Caco-2 (cell line): ENCODE measurements around the gene EIF2S3. TPM values are rescaled to one million over a fixed set of nuclear protein-coding genes. Genes with fewer than 3 reads are reported as not detected.

Source experiments
- BruUV-seq: library from RNA; stranded (reverse); fragments of 400-500 nt; replicated peaks from 2 replicates; lab custom pipeline; 2021; lab: Mats Ljungman, UMichigan
- CTCF ChIA-PET: fragments of 300-600 bp; sonication (Branson Sonifier 250); formaldehyde crosslinking; loops from one replicate; lab custom pipeline; 2022; ENCODE audit warnings: antibody characterized with exemption; lab: Charles Lee
- POLR2A ChIA-PET: fragments of 300-600 bp; sonication (Branson Sonifier 250); formaldehyde crosslinking; loops from one replicate; lab custom pipeline; 2022; ENCODE audit warnings: antibody characterized with exemption; lab: Charles Lee
- DNase-seq, 2 experiments: peaks; one replicate each; pipeline versions ENCODE4 v3.0.0 to v3.0.0-alpha.2; 2020 to 2022
- H3K27me3 ChIP-seq: replicated peaks from 2 replicates; pipeline ENCODE4 v1.6.0; 2011; ENCODE audit warnings: low read length; ENCODE audit not compliant: control insufficient read depth, insufficient read depth
- H3K36me3 ChIP-seq: 2 replicates; pipeline ENCODE4 v1.5.1; 2011; ENCODE audit warnings: low read length; ENCODE audit not compliant: control insufficient read depth, insufficient read depth
- H3K4me1 ChIP-seq: fragments of 250-450 bp; sonication (Bioruptor Pico); 2 replicates; pipeline ENCODE4 v1.5.1; 2020; ENCODE audit warnings: mild to moderate bottlenecking
- H3K4me3 ChIP-seq: 2 replicates; pipeline ENCODE4 v1.5.1; 2011; ENCODE audit warnings: low read depth, mild to moderate bottlenecking, control low read depth, low read length
- H3K9me3 ChIP-seq: fragments of 250-450 bp; sonication (Bioruptor Pico); 2 replicates; pipeline ENCODE4 v1.5.1; 2020; ENCODE audit warnings: mild to moderate bottlenecking, moderate library complexity
- H3K27ac Mint-ChIP-seq: one replicate; pipeline ENCODE4 v1.8.0; 2022; ENCODE audit warnings: mixed read lengths; ENCODE audit not compliant: unreplicated experiment
- H3K27me3 Mint-ChIP-seq: one replicate; pipeline ENCODE4 v1.8.0; 2022; ENCODE audit warnings: mixed read lengths; ENCODE audit not compliant: insufficient read depth, unreplicated experiment
- H3K36me3 Mint-ChIP-seq: one replicate; pipeline ENCODE4 v1.8.0; 2022; ENCODE audit warnings: mild to moderate bottlenecking, mixed read lengths; ENCODE audit not compliant: insufficient read depth, unreplicated experiment
- H3K4me1 Mint-ChIP-seq: one replicate; pipeline ENCODE4 v1.8.0; 2022; ENCODE audit warnings: low read depth, mixed read lengths; ENCODE audit not compliant: unreplicated experiment
- H3K4me3 Mint-ChIP-seq: one replicate; pipeline ENCODE4 v1.8.0; 2022; ENCODE audit warnings: mild to moderate bottlenecking, moderate library complexity, mixed read lengths; ENCODE audit not compliant: unreplicated experiment
- H3K9me3 Mint-ChIP-seq: one replicate; pipeline ENCODE4 v1.8.0; 2022; ENCODE audit warnings: mixed read lengths; ENCODE audit not compliant: unreplicated experiment
- intact Hi-C: fragments of 100-400 bp; cut with micrococcal nuclease; formaldehyde crosslinking; loops from one replicate; pipeline ENCODE4 v1.10.0; 2022; ENCODE audit not compliant: unreplicated experiment
- total RNA-seq: library from RNA; stranded (reverse); gene quantifications from 2 replicates; pipeline ENCODE4 v1.2.3, GENCODE V29; 2022
- TF ChIP-seq, protein P1 (sequence below), 2 experiments: fragments of 200-600 bp in 1 of 2; IDR thresholded peaks; 1 replicate in 1 of 2; 2 replicates in 1 of 2; pipeline versions ENCODE4 v1.5.1 to v1.8.0; 2011 to 2022; ENCODE audit warnings: antibody characterized with exemption in 1 of 2, control low read depth in 1 of 2, inconsistent platforms in 1 of 2, low read depth in 1 of 2, low read length in 1 of 2, mild to moderate bottlenecking in 1 of 2, moderate library complexity in 1 of 2; ENCODE audit not compliant: insufficient read depth in 1 of 2, severe bottlenecking in 1 of 2, unreplicated experiment in 1 of 2

Gene EIF2S3
- total RNA-seq, 1 experiment from 2014 or later = 240 TPM

DNA sequence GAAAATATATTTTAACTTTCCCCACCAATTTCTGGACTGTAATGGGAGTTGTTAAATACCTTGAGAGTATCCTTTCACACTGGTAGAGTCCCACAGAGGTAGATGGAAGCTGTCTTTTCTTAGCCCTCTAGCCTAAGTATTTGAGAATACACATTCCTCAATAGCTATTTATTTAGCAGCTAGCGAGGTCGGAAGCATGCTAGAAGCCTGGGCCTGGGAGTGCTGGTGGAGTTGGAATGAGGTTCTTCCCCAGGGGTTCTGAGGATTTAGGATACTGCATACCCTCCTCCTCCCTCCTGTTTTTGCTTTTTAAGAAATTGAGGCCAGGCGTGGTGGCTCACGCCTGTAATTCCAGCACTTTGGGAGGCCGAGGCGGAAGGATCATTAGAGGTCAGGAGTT is 26.8 kb upstream of the EIF2S3 start:
- H3K4me1 Mint-ChIP-seq = no peaks in the 10 kb centered on the region
- no peaks in the 10 kb centered on the region for H3K27me3 Mint-ChIP-seq
- CTCF ChIA-PET = interaction anchor here (0.6 kb wide), 1 partner anchor 27 kb away, joined by 3 read pairs; the partner anchor contains the start of gene EIF2S3
- Histone ChIP-seq H3K36me3 (no peaks in the 10 kb centered on the region), H3K9me3 (no peaks in the 10 kb centered on the region), H3K27me3 (no peaks in the 10 kb centered on the region), H3K4me1 (no peaks in the 10 kb centered on the region), H3K4me3 (no peak overlapping the region)
- H3K27ac Mint-ChIP-seq = no peak overlapping the region
- TF ChIP-seq, protein P1, sequence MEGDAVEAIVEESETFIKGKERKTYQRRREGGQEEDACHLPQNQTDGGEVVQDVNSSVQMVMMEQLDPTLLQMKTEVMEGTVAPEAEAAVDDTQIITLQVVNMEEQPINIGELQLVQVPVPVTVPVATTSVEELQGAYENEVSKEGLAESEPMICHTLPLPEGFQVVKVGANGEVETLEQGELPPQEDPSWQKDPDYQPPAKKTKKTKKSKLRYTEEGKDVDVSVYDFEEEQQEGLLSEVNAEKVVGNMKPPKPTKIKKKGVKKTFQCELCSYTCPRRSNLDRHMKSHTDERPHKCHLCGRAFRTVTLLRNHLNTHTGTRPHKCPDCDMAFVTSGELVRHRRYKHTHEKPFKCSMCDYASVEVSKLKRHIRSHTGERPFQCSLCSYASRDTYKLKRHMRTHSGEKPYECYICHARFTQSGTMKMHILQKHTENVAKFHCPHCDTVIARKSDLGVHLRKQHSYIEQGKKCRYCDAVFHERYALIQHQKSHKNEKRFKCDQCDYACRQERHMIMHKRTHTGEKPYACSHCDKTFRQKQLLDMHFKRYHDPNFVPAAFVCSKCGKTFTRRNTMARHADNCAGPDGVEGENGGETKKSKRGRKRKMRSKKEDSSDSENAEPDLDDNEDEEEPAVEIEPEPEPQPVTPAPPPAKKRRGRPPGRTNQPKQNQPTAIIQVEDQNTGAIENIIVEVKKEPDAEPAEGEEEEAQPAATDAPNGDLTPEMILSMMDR (IDR thresholded peaks at IDR 0.05; ENCODE audit: insufficient read depth in 1 of 2, low read depth in 1 of 2, low read length in 1 of 2, severe bottlenecking in 1 of 2, unreplicated experiment in 1 of 2) = no peak
- POLR2A ChIA-PET = no interaction called here
- no peaks in the 10 kb centered on the region for H3K9me3 Mint-ChIP-seq
- H3K4me3 Mint-ChIP-seq = no peak overlapping the region
- no TSS peak for BruUV-seq
- DNase-seq = no peak
- peaks cover 11% of the 10 kb centered on the region for H3K36me3 Mint-ChIP-seq
- intact Hi-C loops = loop anchor here (10.0 kb wide), 1 partner anchor 93 kb away; no protein-coding TSS in a partner anchor

DNA sequence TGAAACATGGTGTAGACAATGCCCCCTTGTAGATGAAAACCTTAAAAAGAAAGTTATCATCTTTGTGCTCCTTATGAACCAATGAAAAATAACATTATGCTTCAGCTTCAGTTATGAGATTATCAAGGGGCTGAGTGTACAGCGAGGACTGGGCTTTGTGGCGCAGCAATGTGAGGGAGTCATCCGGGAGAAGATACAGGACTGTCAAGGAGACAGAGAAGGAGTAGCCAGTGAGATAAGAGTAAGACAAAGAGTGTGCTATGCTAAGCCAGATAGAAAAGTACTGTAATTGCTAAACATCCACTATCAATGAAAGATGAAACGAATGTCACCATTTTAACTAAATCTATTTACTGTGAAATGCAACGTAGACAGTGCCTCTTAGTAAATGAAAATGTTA is 24.2 kb upstream of the EIF2S3 start:
- no peak for DNase-seq
- CTCF ChIA-PET = no interaction called here
- Mint-ChIP-seq H3K9me3 (no peaks in the 10 kb centered on the region), H3K27me3 (no peaks in the 10 kb centered on the region), H3K27ac (no peak overlapping the region), H3K4me1 (no peaks in the 10 kb centered on the region), H3K36me3 (peaks cover 6% of the 10 kb centered on the region), H3K4me3 (no peak overlapping the region)
- H3K27me3 ChIP-seq = no peaks in the 10 kb centered on the region
- H3K4me1 ChIP-seq = no peaks in the 10 kb centered on the region
- H3K4me3 ChIP-seq = no peak overlapping the region
- no peaks in the 10 kb centered on the region for H3K9me3 ChIP-seq
- no TSS peak for BruUV-seq
- TF ChIP-seq, protein P1 (IDR thresholded peaks at IDR 0.05; ENCODE audit: insufficient read depth in 1 of 2, low read depth in 1 of 2, low read length in 1 of 2, severe bottlenecking in 1 of 2, unreplicated experiment in 1 of 2) = no peak
- H3K36me3 ChIP-seq = no peaks in the 10 kb centered on the region
- POLR2A ChIA-PET = no interaction called here
- intact Hi-C loops = no loop called here

GRCh38 chrX:24034485-24034884 is 20.3 kb upstream of the EIF2S3 start:
- no TSS peak for BruUV-seq
- Histone ChIP-seq H3K36me3 (no peaks in the 10 kb centered on the region), H3K9me3 (no peaks in the 10 kb centered on the region), H3K4me3 (no peak overlapping the region), H3K4me1 (no peaks in the 10 kb centered on the region), H3K27me3 (no peaks in the 10 kb centered on the region)
- ChIA-PET POLR2A (no interaction called here), CTCF (no interaction called here)
- Mint-ChIP-seq H3K9me3 (no peaks in the 10 kb centered on the region), H3K4me1 (no peaks in the 10 kb centered on the region), H3K4me3 (no peak overlapping the region), H3K27ac (no peak overlapping the region), H3K36me3 (no peaks in the 10 kb centered on the region), H3K27me3 (no peaks in the 10 kb centered on the region)
- TF ChIP-seq, protein P1 (IDR thresholded peaks at IDR 0.05; ENCODE audit: insufficient read depth in 1 of 2, low read depth in 1 of 2, low read length in 1 of 2, severe bottlenecking in 1 of 2, unreplicated experiment in 1 of 2) = no peak
- no peak for DNase-seq
- intact Hi-C loops = no loop called here
